Stimulated activated CD4-positive, alpha-beta T cell treated with anti-CD3 and anti-CD28 coated beads, Interleukin-4, amount 100 ng/mL, for 4 hours (primary cell): ENCODE measurements around the gene NRIP3.
"Not testable (repeated sequence)": the region's sequence is repeated elsewhere in the genome, so short reads cannot be mapped to it uniquely, and the experiment has no call there.

ENCODE experiments used
- DNase-seq, 2 experiments: peaks; one replicate each; pipeline ENCODE4 v3.0.0-alpha.2; 2020

Gene NRIP3

DNA sequence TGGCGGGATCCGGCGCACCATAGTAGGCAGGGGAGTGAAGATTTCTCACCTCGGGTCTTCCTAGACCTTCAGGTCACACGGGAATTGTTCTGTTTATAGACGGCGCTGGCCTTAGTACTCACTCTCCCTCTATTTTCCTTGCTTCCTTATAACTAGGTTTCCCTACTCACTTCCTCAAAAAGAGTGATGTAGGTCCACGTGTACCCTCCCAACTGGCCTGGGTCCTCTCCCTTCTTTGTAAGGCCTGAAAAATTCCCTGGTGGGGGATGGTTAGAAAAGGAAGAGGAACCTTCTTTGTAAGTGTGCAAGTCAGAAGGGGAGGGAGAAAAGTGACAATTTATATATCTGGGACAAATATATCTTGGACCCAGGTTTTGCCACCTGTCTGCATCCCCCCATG, 36.6 kb downstream of the NRIP3 start:
- DNase-seq, result no peak

DNA sequence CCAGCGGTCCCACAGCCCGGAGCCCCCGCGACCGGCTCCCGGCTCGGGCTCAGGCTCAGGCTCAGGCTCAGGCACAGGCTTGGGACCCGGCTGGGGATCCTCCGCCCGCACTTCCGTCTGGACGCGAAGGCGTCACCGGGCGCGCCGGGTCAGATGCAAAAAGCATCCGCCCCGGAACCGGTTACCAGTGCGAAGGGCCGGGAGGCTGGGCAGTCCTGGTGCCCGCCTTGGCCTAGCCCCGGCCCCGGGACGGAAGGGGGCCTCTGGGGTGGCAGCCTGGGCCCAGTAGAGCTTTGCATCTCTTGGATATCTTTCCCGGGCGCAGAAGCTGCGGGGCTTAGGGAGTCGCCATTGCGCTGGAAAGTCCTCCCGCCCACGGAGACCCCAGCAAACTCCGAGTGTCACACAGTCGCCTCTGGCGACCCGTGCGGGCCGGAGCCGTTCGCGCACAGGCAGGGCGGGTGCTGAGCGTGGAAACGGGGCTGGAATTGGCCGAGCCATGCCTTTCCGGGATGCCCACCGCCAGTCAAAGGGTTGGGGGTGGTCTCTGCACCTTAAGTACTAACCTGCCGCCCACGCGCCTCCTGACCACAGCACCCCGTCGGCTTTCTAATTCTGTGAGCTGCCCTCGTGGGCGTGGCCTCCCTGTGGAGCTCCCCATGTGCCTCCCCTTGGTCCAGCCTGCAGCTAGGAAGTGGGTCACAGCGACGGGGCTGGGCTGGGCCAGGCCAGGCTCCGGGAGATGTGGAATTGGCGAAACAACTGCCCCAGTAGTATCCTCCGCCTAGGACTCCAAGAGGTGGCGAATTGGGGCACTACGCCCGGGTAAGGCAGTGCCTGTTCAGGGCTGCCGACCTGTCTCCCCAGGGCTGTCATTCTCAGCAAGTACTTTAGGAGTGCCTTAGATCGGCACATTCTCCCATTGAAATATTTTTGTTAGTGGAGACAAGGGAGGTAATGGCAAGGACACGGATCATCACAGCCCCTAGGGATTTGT, 39.2 kb downstream of the NRIP3 start, which contains the start of gene TMEM9B:
Gene TMEM9B (minus strand): TSS at position 119 of the 997 bp plus-strand sequence. CDS start 129 bp downstream, outside the sequence.
- peak; percentile 65 to 75 for DNase-seq

DNA sequence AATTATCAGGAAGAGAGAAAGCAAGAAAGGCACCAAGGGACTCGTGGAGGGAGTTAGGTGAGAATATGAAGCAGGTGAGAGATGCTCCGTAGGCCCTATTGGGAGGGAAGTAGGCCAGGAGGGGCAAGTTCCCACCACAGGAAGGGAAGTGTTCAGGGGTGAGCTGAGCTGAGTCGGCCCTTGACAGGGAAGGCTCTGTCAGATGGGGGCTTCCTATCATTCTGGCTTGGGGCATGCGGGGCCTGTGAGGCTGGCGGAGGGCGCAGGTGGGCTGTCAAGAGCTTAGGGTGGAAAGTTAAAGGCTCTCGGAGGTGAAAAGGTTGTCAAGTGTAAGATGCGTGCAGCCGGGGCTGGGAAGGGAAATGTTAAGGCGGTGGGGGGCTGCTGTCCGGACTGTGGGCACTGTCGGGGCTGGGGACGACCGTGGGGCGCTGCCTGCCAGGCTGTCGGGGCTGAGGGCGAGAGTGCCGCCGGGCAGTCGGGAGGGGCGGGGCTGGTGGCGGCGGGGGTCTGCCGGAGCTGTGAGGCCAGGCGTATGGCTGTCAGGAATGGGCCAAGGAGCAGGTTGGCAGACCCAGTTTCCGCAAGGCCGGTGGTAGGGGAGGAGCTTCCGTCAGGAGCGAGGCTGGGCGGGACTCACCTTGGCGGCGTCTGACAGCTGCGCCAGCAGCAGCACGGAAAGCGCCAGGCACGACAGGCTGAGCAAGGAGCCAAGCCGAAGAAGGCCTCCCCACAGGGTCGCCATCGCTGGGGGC, 40.1 kb downstream of the NRIP3 start:
- DNase-seq, result peak; percentile 71 to 75

DNA sequence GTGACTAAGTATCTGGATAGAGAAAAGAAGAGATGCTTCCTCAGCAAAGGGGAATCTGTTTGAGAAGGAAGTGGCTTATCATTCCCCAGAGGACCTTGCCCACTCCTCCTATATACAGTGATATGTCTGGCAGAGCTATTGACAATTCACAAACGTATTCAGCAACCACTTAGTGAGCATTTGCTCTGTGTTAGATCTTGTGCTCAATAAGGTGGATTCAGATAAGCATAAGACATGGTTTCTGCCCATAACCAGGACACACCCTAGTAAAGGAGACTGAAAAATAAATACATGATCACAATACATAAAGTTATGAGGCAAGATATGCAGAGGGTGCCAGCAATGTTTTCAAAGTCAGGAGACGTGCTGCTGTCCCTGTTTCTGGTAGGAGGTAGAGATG, 41.0 kb downstream of the NRIP3 start:
- no peak for DNase-seq

DNA sequence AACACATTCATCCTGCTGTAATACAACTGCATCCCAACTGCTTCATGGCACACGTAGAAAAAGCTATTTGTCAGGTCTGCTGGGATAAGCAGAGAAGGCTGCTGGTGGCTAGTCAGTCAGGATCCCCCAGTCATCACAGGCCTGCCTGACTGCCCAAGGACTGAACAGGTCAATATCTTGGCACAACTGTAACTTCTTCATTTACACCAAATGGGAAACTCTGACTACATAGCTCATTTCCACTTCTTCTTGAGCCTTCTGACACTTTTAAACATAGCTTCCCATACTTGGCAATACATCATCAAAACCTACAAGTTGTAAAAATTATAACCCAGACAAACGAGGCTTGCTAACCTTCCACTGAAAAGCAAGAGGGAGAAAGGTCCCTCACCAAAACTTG, 42.4 kb downstream of the NRIP3 start:
- no peak for DNase-seq

DNA sequence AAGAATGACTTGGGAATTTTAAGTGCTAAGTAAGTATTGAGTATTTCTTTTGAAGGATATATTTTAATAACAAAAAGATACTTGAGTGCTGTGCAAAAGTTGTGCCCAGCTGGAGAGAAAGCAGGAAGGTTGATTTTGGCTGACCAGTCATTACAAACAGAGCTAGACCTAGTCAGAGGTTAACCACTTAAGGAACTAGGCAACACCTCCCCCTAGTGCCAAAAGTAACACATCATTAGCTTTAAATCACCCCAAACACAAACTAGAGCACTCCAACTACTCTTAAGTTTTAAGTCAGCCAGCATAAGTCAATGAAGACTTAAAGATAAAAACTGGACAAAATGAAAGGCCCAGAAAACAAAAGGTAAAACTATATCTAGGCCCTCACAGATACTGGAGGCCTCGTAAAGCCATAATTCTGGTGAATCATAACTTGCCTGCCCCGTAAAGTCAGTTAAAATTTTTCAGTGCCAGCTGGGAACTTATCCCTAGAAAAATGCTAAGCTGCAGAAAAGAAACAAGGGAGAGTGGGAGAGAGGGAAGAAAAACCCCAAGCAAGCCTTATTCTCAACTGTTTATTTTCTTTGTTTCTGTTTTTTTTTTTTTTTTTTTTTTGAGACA, 44.1 kb downstream of the NRIP3 start:
- DNase-seq, result no peak

DNA sequence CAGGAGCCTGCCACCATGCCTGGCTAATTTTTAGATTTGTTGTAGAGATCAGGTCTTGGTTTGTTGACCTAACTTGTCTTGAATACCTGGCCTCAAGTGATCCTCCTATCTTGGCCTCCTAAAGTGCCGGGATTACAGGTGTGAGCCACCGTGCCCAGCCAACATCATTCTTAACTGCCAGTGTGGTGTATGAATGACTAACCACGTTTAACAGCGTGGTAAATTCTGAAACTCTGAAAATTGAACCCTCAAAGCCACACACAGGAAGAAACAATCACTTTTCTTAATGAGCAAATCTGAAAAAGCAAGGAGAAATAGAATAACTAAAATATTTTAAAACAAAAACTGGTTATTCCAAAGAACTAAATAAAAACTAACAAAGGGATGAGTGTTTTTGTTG, 46.9 kb downstream of the NRIP3 start:
- no peak for DNase-seq

DNA sequence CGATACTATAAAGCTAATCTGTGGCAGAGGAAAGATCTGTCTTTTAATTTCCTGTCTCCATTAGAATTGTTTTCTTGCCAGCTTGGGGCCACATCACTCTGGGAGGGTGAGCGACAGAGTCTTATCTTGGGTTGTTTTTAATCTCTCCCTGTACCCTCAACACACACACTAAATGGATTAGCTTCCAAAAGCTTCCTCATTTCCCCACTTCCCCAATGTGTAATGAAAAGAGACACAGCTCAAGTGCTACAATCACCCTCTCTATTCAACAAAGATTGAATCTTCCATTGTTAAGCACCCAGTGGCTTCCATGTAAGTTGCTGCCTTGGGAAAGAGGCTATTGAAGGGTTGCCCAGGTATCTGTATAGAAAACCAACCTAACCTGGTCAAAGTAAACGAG, 54.9 kb downstream of the NRIP3 start:
- DNase-seq, result no peak

DNA sequence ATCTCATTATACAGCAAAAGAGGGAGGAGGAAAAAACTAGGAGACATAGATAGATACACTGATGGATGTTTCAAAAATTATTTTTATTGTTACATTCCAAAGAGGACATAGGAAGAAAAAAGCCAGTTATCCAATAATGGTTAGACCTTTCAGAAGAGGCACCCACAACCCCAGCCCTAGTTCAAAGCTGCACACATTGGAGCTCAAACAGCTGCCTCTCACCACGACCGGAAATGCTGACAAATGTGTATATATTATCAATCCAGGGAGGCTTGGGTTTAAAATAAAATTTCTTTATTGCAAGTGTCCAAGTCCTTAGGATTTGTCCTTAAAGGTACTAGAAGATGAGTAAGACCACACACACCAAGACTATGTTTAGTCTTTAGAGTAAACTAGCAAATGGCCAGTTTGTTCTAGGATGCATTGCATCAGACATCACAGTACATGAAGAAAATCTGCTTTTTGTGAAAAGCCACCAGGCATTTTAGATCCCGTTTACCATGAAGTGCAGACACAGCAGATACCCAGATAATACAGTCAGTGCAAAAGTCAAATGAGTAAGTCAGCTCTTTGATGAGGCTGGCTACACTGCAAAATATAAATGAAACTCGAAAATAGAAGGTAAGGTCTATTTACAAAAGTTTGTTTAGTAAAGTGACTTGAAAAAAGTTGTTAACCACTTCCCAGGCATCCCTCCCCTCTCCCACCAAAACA, 56.4 kb downstream of the NRIP3 start:
- no peak for DNase-seq

DNA sequence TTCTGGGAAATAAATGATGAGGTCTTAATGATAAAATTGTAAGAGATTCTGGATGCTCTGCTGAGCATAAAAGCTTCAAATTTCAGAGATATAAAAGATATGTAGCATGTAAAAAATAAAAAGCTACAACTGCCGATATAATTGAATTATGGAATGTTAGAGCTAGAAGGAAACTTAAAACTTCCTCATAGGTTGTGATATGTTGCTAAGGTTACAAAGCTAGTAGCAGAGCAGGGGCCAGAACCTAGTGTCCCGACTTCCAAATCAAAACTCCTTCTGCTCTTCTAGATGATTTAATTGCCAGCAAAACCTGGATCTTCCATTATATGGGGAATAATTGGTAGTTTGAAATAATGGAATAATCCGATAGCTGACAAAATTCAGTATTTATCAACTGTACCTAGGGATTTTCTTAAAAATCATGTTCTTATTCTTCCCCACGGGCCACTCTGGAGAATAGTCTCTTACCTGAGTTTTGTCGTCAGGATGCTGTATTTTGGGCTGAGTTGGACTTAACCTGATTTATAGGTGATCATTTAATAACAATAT, 61.2 kb downstream of the NRIP3 start, which contains the start of gene ASCL3:
Gene ASCL3 (minus strand): TSS at position 499 of the 549 bp plus-strand sequence. CDS start 4,855 bp downstream, outside the sequence.
- DNase-seq, result no peak

DNA sequence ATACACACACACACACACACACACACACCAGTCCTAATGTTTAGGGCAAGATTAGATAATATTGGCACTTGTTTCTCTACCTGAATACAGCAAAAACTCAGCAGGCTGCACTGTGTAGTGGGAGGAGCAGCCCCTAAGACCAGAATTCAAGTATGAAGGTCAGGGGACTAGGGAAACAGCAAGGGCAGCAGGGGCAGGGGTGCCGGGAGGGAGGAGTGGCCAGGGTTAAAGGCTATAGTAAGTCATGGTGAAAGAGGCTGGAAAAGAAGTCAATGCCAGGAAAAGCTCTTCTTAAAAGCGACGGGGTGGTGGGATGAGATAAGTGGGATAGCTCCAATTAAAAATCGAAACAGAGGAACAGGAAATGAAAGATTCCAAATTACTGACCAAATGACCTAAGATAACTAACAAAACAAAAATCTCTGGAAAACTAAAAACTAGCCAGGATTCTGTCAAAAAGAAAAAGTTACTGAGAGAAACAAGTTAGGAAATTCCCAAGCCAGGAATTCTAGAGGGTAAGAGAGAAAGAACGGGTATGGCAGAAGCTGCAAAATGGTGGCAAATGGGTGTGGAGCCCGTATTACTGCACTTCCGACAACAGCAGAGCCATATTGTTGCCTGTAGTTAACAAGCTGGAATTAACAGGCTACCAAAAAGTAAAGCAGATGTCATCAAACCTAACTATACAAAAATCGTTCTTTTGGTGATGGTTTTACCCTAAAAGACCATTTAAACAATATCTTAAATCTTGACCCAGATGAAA, 62.3 kb downstream of the NRIP3 start:
- no peak for DNase-seq

DNA sequence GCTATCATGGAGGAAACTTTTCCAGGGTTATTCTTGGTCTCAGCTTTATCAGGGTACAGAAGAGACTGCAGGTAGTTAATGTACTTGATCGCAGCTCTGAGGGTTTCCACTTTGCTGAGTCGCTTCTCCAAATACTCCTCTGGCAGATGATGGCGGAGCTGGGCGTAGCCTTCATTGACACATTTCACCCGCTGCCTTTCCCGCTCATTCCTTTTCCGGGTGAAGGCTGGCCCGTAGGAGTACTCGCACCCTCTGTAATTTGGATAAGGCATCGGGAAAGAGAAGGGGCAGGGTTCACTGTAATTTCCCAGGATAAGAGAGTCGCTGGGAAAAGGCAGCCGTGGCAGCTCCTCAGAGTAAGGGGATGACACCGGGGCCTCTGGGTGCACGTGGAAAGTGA, 66.1 kb downstream of the NRIP3 start:
- DNase-seq, result no peak

DNA sequence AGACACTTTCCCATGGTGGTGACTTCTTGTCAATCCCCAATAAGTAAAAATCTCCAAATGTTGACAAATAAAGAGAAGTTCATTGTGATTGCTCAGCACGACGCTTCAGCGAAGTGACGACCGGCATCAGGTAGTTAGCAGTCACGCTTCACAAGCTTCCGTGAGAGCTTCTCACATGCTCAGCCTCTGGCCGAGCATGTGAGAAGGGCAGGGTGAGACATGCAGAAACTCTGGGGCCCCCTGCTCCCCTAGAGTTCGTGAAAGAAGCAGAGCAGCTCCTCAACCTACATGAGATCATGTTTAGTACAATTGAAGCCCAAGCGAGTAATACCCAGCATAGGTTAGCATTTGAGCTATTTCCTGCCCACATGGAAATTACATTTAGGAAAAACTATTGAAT, 66.6 kb downstream of the NRIP3 start:
- DNase-seq, result no peak

DNA sequence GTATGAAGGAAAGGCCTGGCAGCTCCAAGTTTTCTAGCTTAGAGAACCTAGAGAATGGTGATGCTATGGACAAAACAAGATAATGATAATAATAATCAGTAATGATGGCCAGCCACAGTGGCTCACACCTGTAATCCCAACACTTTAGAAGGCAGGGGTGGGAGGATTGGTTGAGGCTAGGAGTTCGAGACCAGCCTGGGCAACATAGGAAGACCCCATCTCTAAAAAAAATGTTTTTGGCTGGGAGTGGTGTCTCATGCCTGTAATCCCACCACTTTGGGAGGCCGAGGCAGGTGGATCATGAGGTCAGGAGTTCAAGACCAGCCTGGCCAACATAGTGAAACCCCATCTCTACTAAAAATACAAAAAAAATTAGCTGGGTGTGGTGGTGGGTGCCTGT, 68.0 kb downstream of the NRIP3 start:
- DNase-seq, result not testable (repeated sequence)

DNA sequence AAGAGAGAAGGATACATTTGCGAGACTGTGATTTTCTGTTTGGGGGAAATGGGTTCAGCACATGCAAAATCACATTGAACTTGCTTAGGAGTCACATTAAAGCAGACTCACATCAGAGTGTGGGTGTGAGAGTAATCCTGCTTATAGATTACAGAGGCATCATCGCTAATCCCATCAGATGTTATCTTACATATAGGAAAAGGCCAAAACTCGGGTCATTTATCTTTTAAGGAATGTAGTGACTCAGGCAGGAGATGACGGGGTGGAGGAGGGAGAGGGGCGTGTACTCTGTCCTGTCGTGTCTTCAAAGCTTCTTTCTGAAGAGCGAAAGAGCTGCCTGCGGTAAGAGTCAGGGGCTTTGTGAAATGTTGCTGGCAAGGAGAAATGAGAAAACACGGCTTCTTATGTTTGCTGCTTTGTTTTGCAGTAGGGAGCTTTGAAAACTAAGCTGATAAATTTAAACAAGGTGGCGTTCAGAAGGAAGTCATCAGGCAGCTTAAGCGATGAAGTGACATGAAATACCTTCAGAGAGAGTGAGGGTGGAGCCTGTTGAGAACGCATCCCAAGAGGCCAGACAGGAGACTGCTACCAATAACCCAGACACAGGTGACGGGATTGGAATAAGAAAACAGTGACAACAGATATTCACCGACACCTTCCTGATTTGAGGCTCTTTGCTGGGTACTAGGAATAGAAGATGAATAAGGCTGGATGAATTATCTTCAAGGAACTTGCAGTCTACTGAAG, 68.9 kb downstream of the NRIP3 start:
- no peak for DNase-seq

DNA sequence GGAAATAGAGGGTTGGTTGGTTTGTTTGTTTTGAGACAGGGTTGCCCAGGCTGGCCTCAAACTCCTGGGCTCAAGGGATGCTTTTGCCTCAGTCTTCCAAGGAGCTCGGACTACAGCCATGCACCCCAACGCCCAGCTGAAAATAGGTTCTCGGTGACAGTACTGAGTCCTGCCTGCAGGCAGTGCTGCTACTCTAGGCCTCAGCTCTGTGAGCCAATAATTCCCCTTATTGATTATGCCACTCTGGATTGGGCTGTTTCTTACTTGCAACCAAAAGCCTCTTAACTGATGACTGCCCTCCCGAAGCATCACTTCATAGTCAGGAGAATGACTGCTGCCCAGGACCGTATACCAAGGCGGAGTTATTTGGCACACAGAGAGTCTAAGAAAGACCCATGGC, 69.9 kb downstream of the NRIP3 start:
- no peak for DNase-seq

DNA sequence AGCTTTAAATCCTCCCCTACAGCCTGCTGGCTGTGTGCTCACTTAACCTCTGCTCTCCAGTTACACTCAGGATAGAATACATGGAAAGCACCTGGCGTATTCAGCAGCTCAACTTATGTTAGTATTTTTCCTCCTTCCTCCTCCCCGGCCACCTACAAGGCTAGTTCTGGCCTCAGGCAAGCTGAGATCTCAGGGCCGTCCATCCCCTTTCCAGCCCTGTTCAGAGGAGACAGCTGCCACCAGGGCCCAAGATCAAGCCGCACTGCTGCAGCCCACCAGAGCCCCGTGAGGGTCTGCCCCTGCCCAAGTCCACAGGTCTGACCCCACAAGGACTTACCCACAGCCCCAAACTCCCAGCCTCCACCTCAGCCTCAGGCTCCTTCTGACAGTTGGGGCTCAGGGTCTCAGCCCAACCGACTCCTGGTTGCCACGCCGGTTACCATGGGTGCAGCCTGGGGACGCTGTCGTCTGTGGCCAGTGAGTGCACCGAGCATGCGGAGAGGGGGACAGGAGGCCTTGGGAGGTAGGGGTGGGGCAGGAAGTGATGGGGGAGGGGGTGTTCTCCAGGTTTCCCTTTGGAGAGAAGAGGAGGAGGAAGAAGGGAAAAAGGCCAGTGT, 71.1 kb downstream of the NRIP3 start, which contains the start of gene C11orf16:
Gene C11orf16 (minus strand): TSS at position 384 of the 617 bp plus-strand sequence. CDS start 639 bp downstream, outside the sequence.
- no peak for DNase-seq
